ENCODE measurements around the gene PROX1.

Gene PROX1

GRCh38 chr1:214002060-214002459, 14.3 kb downstream of the PROX1 start:
- no peak for DNase-seq

- DNase-seq, result no peak
Measured at GRCh38 chr1:214002472-214002871, 14.7 kb downstream of the PROX1 start.

- DNase-seq, result no peak
Measured at GRCh38 chr1:214003233-214003632, 15.5 kb downstream of the PROX1 start.

- DNase-seq, result no peak
Measured at GRCh38 chr1:214004014-214004413, 16.2 kb downstream of the PROX1 start.

- DNase-seq, result no peak
Measured at GRCh38 chr1:214004795-214005194, 17.0 kb downstream of the PROX1 start.

DNA sequence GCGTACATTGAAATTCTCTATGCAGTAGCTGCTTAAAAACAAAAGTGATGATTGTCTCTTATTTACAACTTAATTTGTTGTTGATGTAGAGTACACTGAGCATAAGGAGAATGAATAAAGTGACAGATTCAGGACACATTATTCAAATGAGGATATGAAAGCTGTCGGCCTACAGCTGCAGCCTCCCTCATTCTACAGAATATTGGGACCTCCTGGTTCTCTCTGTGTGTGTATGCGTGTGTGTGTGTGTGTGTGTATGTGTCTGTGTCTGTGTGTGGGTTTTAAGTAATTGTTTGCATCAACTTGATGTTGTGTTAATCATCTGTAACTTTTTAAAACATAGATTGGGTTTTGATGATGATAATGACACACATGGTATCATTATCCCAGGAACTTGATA, 17.9 kb downstream of the PROX1 start:
- DNase-seq, result no peak

DNA sequence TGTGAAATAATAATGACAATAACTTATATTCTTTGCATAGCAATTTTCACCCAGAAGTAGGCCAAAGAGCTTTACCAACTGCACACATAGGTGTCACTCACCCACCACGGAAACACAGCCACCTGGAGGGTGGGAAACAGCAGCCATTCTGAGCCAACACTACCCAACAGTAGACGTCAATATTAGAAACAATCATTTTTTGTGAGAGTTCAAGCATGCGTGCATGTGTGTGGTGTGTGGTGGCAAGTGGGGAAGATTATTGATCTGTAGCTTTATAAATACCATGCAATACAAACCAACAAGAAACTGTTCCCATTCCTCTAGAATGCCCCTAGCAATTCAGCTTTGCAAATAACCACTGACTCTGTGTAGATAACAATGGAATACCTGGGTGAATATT, 19.1 kb downstream of the PROX1 start:
- no peak for DNase-seq

GRCh38 chr1:214008347-214008746, 20.6 kb downstream of the PROX1 start:
- no peak for DNase-seq

DNA sequence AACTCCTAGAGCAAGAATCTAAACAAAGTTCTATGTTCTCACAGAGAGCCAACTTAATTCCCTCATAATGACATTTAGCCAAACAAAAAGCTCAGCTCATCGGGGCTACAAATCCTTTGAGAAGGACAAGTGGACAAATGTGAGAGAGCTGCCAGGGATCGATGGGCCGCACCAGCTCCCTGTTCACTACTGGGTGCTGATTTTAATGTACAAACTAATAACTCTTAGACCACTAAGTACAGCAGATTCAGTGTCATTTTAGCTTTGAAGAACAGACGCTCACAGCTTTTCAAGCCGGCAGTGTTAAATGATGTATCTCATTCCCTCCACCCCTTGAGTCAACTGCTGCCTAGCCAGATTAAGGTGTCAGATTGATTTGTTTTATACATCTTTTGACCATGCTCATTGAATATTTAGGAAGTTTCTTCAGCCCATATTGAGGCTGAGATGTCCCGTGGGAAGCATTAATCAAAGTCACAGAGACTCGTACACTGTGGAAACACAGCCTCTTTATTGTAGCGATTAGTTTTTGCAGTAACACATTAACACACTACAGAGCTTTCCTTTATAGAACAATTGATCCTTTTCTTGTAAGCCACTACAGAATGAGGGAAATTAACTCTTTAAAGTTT, 21.1 kb downstream of the PROX1 start:
- DNase-seq, result no peak

GRCh38 chr1:214009423-214010196, 21.8 kb downstream of the PROX1 start:
- DNase-seq, result no peak

GRCh38 chr1:214010197-214010573, 22.4 kb downstream of the PROX1 start:
- DNase-seq, result no peak

DNA sequence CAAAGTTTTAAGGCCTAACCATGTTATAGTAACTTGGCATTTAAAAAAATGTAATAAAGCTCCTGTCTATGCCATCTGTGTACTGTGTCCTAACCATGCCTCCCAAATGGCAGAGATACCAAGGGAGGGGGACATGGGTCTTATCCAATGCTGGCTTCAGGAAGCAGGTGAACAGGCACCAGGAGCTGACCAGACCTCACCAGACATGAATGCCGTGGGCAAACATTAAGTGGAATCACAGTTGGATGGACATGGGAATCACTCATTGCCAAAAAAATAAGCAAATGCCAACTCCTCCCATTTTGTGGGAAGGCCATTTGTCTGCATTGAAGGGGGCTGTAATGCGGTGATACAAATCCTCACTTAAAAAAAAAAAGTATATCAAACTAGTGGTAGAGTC, 22.9 kb downstream of the PROX1 start:
- DNase-seq, result no peak

GRCh38 chr1:214012418-214012817, 24.6 kb downstream of the PROX1 start:
- no peak for DNase-seq

DNA sequence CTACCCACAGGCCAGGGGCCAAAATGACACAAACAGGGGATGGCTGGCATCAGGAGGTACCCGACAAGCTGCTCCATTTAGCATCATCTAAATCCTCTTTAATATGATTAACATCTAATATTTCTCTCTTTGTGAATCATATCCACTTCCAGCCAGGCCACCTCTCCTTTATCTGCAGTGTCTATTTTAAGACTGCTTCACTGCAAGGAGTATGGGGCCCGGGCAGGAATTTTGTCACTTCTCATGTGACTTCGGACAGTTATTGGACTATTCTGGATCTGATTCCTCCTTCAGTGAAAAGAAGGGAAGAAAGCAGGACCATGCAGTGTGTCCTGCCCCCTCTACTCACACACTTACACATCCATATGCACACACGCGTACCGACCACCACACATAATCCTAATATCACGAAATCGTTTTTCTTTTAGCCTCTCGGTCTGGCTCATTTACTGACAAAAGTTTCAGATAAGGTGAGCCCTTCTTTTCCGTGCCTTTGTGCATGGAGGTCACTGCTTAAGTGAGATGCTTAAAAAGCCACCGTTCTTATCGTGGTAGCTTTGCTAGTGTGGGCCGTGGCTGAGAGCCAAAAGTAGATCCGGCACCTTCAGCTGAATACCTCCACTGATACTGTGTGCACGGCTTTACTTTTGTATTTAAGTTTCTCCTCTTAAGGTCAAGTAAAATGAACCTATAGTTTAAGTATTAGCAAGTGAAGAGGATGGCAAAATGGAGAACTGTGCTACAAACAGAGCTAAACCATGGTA, 26.0 kb downstream of the PROX1 start:
- no peak for DNase-seq

DNA sequence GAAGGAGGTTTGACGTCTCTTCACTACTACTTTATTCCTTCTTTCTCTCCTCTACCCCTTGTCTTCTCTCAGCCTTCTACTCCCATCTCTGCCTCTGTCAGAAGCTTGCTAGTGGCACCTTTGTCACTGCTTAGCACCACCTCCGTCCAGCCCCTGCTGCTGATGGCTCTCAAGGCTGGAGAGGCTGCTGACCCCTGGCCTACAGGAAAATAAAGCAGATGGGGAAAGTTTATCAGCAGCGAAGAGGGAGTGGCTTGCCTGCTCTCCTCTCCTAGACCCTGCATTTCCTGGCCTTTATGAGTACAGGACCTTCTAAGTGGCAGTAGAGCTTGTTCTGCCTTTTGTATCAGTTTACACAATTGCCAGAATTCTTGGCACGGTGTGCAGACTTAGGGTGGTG, 27.0 kb downstream of the PROX1 start:
- no peak for DNase-seq

DNA sequence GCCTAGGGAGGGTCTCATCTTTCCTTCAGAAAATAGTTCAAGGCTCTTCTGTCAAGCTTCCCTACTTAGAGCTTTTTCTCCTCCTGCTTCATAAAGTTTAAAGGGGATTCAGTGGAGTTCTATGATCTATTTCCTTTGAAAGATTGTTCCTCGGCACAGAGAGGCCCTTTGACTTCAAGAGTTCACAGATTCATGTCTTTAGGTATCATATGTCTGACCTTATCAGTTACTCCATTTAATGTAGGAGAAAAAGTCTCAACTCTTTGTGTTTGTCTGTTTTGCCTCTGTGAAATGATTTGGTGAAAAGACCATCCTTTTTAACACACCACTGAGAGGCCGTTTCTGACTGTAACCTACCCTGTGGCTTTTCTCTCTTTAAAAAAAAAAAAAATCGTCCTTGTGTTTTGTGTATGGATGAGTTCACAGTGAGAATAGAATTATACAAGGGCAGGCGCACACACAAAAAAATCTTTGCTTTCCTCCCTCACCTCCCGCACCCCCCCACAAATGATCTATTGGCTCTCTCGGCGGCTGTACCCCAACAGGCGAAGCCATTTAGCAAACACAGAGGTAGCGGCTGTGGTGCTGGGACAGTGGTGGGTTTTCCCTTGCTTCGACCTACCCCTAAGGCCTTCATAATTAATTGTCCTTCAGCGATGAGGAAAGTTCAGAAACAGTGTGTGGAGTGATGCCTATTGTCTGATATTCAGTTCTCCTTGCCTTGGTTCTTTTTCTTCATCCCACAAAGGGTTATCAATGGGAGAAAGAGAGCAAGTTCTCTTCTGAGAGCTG, 29.6 kb downstream of the PROX1 start:
- DNase-seq, result no peak

GRCh38 chr1:214018386-214019268, 30.9 kb downstream of the PROX1 start:
- no peak for DNase-seq

DNA sequence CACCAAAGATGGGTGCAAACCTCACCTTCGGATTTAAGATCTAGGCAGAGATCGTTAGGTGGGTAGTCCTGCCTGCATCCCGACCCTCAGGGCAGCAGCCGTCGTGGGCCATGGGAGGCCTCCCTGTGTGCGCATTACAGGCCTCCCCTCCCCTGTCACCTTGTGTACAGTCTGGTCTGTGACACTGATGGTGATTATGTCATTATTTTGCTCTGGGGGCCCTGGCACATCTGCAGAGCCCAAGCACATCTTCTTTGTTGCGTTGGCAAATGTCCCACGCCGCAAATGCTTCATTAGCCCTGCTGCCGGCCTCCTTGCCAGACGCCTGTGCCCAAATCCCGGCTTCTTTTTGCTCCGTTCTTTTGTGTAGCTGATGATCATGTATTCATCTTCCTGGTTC, 31.7 kb downstream of the PROX1 start:
- DNase-seq, result no peak

GRCh38 chr1:214021321-214021720, 33.5 kb downstream of the PROX1 start:
- DNase-seq, result no peak

DNA sequence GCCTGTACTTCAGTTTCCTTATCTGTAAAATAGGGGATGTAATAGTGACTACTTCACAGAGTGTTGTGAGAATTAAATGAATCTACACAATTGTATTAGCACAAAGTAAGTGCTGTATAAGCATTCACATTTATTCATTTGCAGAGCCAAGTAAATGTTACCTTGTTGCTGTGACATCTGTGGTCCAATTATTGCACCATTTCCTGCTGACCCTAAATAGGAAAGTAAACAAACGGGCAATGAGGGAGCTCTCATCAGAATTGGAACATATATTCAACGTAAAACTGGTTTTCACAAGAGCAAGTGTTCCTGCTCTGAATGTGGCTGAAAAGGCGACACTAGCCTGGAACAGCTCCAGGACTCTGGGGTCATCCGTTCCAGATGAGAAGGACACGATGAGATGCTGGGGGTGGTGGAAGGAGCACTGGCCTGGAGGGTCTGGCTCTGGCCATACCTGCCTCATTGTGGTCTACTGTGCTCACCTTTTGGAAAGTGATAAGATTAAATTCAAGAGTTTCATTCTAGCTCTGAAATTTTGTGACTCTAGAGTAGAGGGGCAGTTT, 34.5 kb downstream of the PROX1 start:
- DNase-seq, result no peak

DNA sequence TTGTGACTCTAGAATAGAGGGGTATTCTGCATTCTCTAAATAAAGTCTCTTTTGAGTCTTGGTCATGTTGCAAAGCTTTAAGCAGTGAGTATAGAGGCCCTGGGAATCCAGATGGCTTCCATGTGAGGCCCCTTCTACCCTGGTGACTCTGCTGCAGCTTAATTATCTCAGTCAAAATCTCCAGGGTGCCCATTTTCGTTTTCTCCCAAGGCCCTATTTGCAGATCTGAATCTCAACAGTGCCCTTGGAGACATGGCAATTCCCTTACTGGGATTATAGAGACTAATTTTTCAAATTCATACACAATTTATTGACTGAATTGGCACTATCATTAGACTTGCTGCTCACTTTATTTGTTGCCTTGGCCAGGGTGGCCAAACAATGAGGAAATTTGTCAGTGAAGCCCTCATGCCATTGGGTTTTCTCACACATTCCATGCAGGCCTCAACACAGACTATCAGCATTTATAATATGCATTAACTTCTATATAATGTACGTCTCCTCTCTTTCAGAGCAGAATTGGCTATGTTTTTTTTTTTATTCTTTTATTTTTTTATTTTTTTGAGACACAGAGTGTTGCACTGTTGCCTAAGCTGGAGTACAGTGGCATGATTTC, 35.1 kb downstream of the PROX1 start:
- DNase-seq, result no peak

Data from left hindlimb (tissue), 1 donor.